ENCODE measurements around the gene SLC13A2. TPM values are rescaled to one million over a fixed set of nuclear protein-coding genes. Genes with fewer than 3 reads are reported as not detected.
"Not testable (repeated sequence)": the region's sequence is repeated elsewhere in the genome, so short reads cannot be mapped to it uniquely, and the experiment has no call there.

SLC13A2 gene
- total RNA-seq, 3 donors from 2014 or later (not counting 1 experiment from before 2014, with no cell fraction given), result not detected

DNA sequence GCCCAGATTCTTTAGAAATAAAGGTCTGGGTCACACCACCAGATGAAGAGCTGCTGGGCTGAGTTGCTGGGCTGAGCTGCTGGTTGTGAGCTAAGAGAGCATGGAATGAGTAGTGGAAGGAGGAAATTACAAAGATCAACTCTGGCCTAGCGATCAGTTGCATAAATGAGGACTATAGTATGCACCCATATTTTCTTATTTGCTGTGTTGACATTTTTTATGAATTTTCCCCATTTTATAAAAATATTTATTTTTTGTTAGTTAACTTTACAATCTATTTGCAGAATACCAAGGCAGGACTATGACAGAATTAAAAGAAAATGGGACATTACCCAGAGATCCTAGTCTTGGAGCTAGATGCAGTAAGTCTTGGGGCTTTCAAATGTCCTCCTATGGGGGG is 23.6 kb upstream of the SLC13A2 start:
- intact Hi-C loops (cut with micrococcal nuclease), result no loop called here
- H3K4me3 Mint-ChIP-seq, result no peak overlapping the region
- no peaks in the 10 kb centered on the region for H3K36me3 ChIP-seq (ENCODE audit: control insufficient read depth, insufficient read depth, low read length)
- TF ChIP-seq CTCF (IDR thresholded peaks at IDR 0.05), result no peak
- H3K27ac Mint-ChIP-seq, result no peak overlapping the region
- H3K36me3 Mint-ChIP-seq, result no peaks in the 10 kb centered on the region
- H3K4me1 ChIP-seq (ENCODE audit: control insufficient read depth, insufficient read depth, low read length), result no peaks in the 10 kb centered on the region
- WGBS (ENCODE audit: insufficient coverage), result no CpG with 5 or more reads among the region's 1 CpG
- H3K9me3 Mint-ChIP-seq, result no peaks in the 10 kb centered on the region
- no peak for DNase-seq
- H3K4me1 Mint-ChIP-seq, result no peaks in the 10 kb centered on the region
- ATAC-seq, result no peak
- no peaks in the 10 kb centered on the region for H3K9me3 ChIP-seq (ENCODE audit: control insufficient read depth, insufficient read depth, low read length)
- H3K4me3 ChIP-seq (ENCODE audit: low read length), result no peak overlapping the region
- peaks cover 7 to 28% of the 10 kb centered on the region in 2 donors for H3K27me3 Mint-ChIP-seq (ENCODE audit: low read depth in 2 of 2)
- H3K27me3 ChIP-seq (ENCODE audit: control insufficient read depth, insufficient read depth, low read length), result peaks cover 2% of the 10 kb centered on the region
- H3K27ac ChIP-seq (ENCODE audit: low read length), result no peak overlapping the region

GRCh38 chr17:28457890-28458289 is 15.6 kb upstream of the SLC13A2 start:
- Mint-ChIP-seq H3K4me1 (no peaks in the 10 kb centered on the region), H3K4me3 (no peak overlapping the region), H3K27me3 (ENCODE audit: low read depth in 2 of 2) (peaks cover 0 to 3% of the 10 kb centered on the region in 2 donors), H3K36me3 (no peaks in the 10 kb centered on the region), H3K9me3 (no peaks in the 10 kb centered on the region), H3K27ac (no peak overlapping the region)
- no peak overlapping the region for H3K27ac ChIP-seq (ENCODE audit: low read length)
- 94% methylated on average over 4 of the region's 6 CpGs for WGBS (ENCODE audit: insufficient coverage)
- TF ChIP-seq CTCF (IDR thresholded peaks at IDR 0.05), result no peak
- H3K9me3 ChIP-seq (ENCODE audit: control insufficient read depth, insufficient read depth, low read length), result no peaks in the 10 kb centered on the region
- H3K36me3 ChIP-seq (ENCODE audit: control insufficient read depth, insufficient read depth, low read length), result no peaks in the 10 kb centered on the region
- no peak overlapping the region for H3K4me3 ChIP-seq (ENCODE audit: low read length)
- intact Hi-C loops (cut with micrococcal nuclease), result no loop called here
- DNase-seq (no peak), ATAC-seq (no peak)
- no peaks in the 10 kb centered on the region for H3K4me1 ChIP-seq (ENCODE audit: control insufficient read depth, insufficient read depth, low read length)
- H3K27me3 ChIP-seq (ENCODE audit: control insufficient read depth, insufficient read depth, low read length), result no peaks in the 10 kb centered on the region

DNA sequence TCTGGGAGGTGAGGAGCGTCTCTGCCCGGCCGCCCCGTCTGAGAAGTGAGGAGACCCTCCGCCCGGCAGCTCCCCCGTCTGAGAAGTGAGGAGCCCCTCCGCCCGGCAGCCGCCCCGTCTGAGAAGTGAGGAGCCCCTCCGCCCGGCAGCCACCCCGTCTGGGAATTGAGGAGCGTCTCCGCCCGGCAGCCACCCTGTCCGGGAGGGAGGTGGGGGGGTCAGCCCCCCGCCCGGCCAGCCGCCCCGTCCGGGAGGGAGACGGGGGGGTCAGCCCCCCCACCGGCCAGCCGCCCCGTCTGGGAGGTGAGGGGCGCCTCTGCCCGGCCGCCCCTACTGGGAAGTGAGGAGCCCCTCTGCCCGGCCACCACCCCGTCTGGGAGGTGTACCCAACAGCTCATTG is 14.6 kb upstream of the SLC13A2 start:
- ATAC-seq; H3K27me3 ChIP-seq (ENCODE audit: control insufficient read depth, insufficient read depth, low read length); H3K4me3 Mint-ChIP-seq; H3K27me3 Mint-ChIP-seq (ENCODE audit: low read depth in 2 of 2); H3K9me3 ChIP-seq (ENCODE audit: control insufficient read depth, insufficient read depth, low read length); H3K27ac Mint-ChIP-seq; H3K36me3 ChIP-seq (ENCODE audit: control insufficient read depth, insufficient read depth, low read length); DNase-seq; H3K9me3 Mint-ChIP-seq; H3K27ac ChIP-seq (ENCODE audit: low read length); intact Hi-C loops (cut with micrococcal nuclease); H3K4me1 Mint-ChIP-seq; H3K36me3 Mint-ChIP-seq; H3K4me1 ChIP-seq (ENCODE audit: control insufficient read depth, insufficient read depth, low read length); H3K4me3 ChIP-seq (ENCODE audit: low read length): not testable (repeated sequence)
- 98% methylated on average over 18 of the region's 32 CpGs for WGBS (ENCODE audit: insufficient coverage)

GRCh38 chr17:28460901-28461300 is 12.5 kb upstream of the SLC13A2 start:
- H3K9me3 Mint-ChIP-seq, result no peaks in the 10 kb centered on the region
- TF ChIP-seq CTCF (IDR thresholded peaks at IDR 0.05), result no peak
- intact Hi-C loops (cut with micrococcal nuclease), result no loop called here
- Histone ChIP-seq H3K4me3 (ENCODE audit: low read length) (no peak overlapping the region), H3K36me3 (ENCODE audit: control insufficient read depth, insufficient read depth, low read length) (no peaks in the 10 kb centered on the region), H3K27me3 (ENCODE audit: control insufficient read depth, insufficient read depth, low read length) (no peaks in the 10 kb centered on the region), H3K27ac (ENCODE audit: low read length) (no peak overlapping the region), H3K9me3 (ENCODE audit: control insufficient read depth, insufficient read depth, low read length) (no peaks in the 10 kb centered on the region), H3K4me1 (ENCODE audit: control insufficient read depth, insufficient read depth, low read length) (no peaks in the 10 kb centered on the region)
- no peaks in the 10 kb centered on the region for H3K36me3 Mint-ChIP-seq
- peaks cover 5 to 8% of the 10 kb centered on the region in 2 donors for H3K27me3 Mint-ChIP-seq (ENCODE audit: low read depth in 2 of 2)
- no peaks in the 10 kb centered on the region for H3K4me1 Mint-ChIP-seq
- no peak overlapping the region for H3K4me3 Mint-ChIP-seq
- 89% methylated on average over 10 of the region's 10 CpGs for WGBS (ENCODE audit: insufficient coverage)
- ATAC-seq (no peak), DNase-seq (no peak)
- H3K27ac Mint-ChIP-seq, result no peak overlapping the region

All from natural killer cell (primary cell).